Mucosa of stomach (tissue), 1 donor: ENCODE measurements around the gene PTMS.

Experiments used
- H3K27me3 ChIP-seq: one replicate; pipeline ENCODE4 v1.7.0; 2013; ENCODE audit warnings: mild to moderate bottlenecking, low read length; ENCODE audit not compliant: control insufficient read depth, insufficient read depth
- H3K36me3 ChIP-seq: one replicate; pipeline ENCODE4 v1.7.0; 2013; ENCODE audit warnings: low read length; ENCODE audit not compliant: control insufficient read depth, insufficient read depth
- H3K4me1 ChIP-seq: one replicate; pipeline ENCODE4 v1.7.0; 2013; ENCODE audit warnings: mild to moderate bottlenecking, low read length; ENCODE audit not compliant: control insufficient read depth, insufficient read depth
- H3K4me3 ChIP-seq: one replicate; pipeline ENCODE4 v1.7.0; 2013; ENCODE audit warnings: low read length
- H3K9ac ChIP-seq: one replicate; pipeline ENCODE4 v1.7.0; 2013; ENCODE audit warnings: mild to moderate bottlenecking, low read length, moderate library complexity
- H3K9me3 ChIP-seq: one replicate; pipeline ENCODE4 v1.7.0; 2013; ENCODE audit warnings: mild to moderate bottlenecking, low read length, moderate library complexity; ENCODE audit not compliant: control insufficient read depth
- donor health status: Pancreatic carcinoma.

The PTMS gene

GRCh38 chr12:6788972-6789924 is 23.1 kb downstream of the PTMS start, which contains the start of gene CD4:
Gene CD4, plus strand, starts transcription at chr12:6789528. Its CDS starts 10,611 bp downstream, at chr12:6800139.
- Histone ChIP-seq H3K9me3 (no peaks in the 10 kb centered on the region), H3K36me3 (no peaks in the 10 kb centered on the region), H3K4me3 (peak within 1 kb of the TSS; percentile 22), H3K27me3 (peaks cover 8% of the 10 kb centered on the region), H3K9ac (peak within 1 kb of the TSS; percentile 18), H3K4me1 (no peaks in the 10 kb centered on the region)

- Histone ChIP-seq H3K9me3 (no peaks in the 10 kb centered on the region), H3K9ac (no peak overlapping the region), H3K27me3 (peaks cover 8% of the 10 kb centered on the region), H3K4me3 (no peak overlapping the region), H3K4me1 (no peaks in the 10 kb centered on the region), H3K36me3 (no peaks in the 10 kb centered on the region)
Measured at GRCh38 chr12:6790496-6791150, 24.5 kb downstream of the PTMS start.

- no peak overlapping the region for H3K9ac ChIP-seq
- no peaks in the 10 kb centered on the region for H3K9me3 ChIP-seq
- peaks cover 8% of the 10 kb centered on the region for H3K27me3 ChIP-seq
- H3K4me3 ChIP-seq = no peak overlapping the region
- no peaks in the 10 kb centered on the region for H3K4me1 ChIP-seq
- H3K36me3 ChIP-seq = no peaks in the 10 kb centered on the region
Measured at GRCh38 chr12:6791931-6792520, 25.9 kb downstream of the PTMS start.

GRCh38 chr12:6792522-6793201 is 26.5 kb downstream of the PTMS start:
- Histone ChIP-seq H3K27me3 (peaks cover 8% of the 10 kb centered on the region), H3K9ac (no peak overlapping the region), H3K4me1 (no peaks in the 10 kb centered on the region), H3K36me3 (no peaks in the 10 kb centered on the region), H3K4me3 (no peak overlapping the region), H3K9me3 (no peaks in the 10 kb centered on the region)

GRCh38 chr12:6795088-6795487 is 28.9 kb downstream of the PTMS start:
- Histone ChIP-seq H3K27me3 (peaks cover 8% of the 10 kb centered on the region), H3K36me3 (no peaks in the 10 kb centered on the region), H3K9ac (no peak overlapping the region), H3K4me1 (no peaks in the 10 kb centered on the region), H3K9me3 (no peaks in the 10 kb centered on the region), H3K4me3 (no peak overlapping the region)

- no peak overlapping the region for H3K9ac ChIP-seq
- H3K9me3 ChIP-seq = no peaks in the 10 kb centered on the region
- no peak overlapping the region for H3K4me3 ChIP-seq
- H3K4me1 ChIP-seq = no peaks in the 10 kb centered on the region
- H3K27me3 ChIP-seq = peaks cover 8% of the 10 kb centered on the region
- H3K36me3 ChIP-seq = no peaks in the 10 kb centered on the region
Measured at GRCh38 chr12:6796576-6796975, 30.4 kb downstream of the PTMS start.

GRCh38 chr12:6799147-6799546 is 33.0 kb downstream of the PTMS start:
- H3K27me3 ChIP-seq = no peaks in the 10 kb centered on the region
- H3K4me3 ChIP-seq = no peak overlapping the region
- no peak overlapping the region for H3K9ac ChIP-seq
- no peaks in the 10 kb centered on the region for H3K4me1 ChIP-seq
- no peaks in the 10 kb centered on the region for H3K9me3 ChIP-seq
- H3K36me3 ChIP-seq = no peaks in the 10 kb centered on the region

- Histone ChIP-seq H3K9me3 (no peaks in the 10 kb centered on the region), H3K36me3 (no peaks in the 10 kb centered on the region), H3K4me3 (no peak overlapping the region), H3K27me3 (no peaks in the 10 kb centered on the region), H3K4me1 (no peaks in the 10 kb centered on the region), H3K9ac (no peak overlapping the region)
Measured at GRCh38 chr12:6807170-6807569, 41.0 kb downstream of the PTMS start.

GRCh38 chr12:6809056-6809455 is 42.9 kb downstream of the PTMS start:
- Histone ChIP-seq H3K9ac (no peak overlapping the region), H3K4me3 (no peak overlapping the region), H3K9me3 (no peaks in the 10 kb centered on the region), H3K27me3 (peaks cover 4% of the 10 kb centered on the region), H3K36me3 (no peaks in the 10 kb centered on the region), H3K4me1 (no peaks in the 10 kb centered on the region)

- no peak overlapping the region for H3K9ac ChIP-seq
- no peak overlapping the region for H3K4me3 ChIP-seq
- no peaks in the 10 kb centered on the region for H3K36me3 ChIP-seq
- peaks cover 21% of the 10 kb centered on the region for H3K27me3 ChIP-seq
- no peaks in the 10 kb centered on the region for H3K9me3 ChIP-seq
- no peaks in the 10 kb centered on the region for H3K4me1 ChIP-seq
Measured at GRCh38 chr12:6810758-6811157, 44.6 kb downstream of the PTMS start.

- Histone ChIP-seq H3K9me3 (no peaks in the 10 kb centered on the region), H3K4me1 (no peaks in the 10 kb centered on the region), H3K27me3 (peaks cover 28% of the 10 kb centered on the region), H3K4me3 (no peak overlapping the region), H3K36me3 (no peaks in the 10 kb centered on the region), H3K9ac (no peak overlapping the region)
Measured at GRCh38 chr12:6813363-6813762, 47.2 kb downstream of the PTMS start.
